HepG2 (cell line): Measurements from ENCODE around the gene GMPPB. TPM values are rescaled to one million over a fixed set of nuclear protein-coding genes. Genes with fewer than 3 reads are reported as not detected.

ENCODE experiments used
- ARID3A ChIP-seq: IDR thresholded peaks from 2 replicates; pipeline ENCODE4 v1.6.1; 2012; ENCODE audit warnings: low read depth, low read length, improper control_type of control experiment
- HDAC1 ChIP-seq: sonication (generic); formaldehyde crosslinking; IDR thresholded peaks from 2 replicates; pipeline ENCODE4 v1.5.1; 2020; ENCODE audit warnings: mild to moderate bottlenecking, missing genetic modification reagents
- HDAC6 ChIP-seq: fragments of 200-600 bp; sonication (generic); IDR thresholded peaks from 2 replicates; pipeline ENCODE4 v1.7.0; 2017; ENCODE audit warnings: mild to moderate bottlenecking, antibody characterized with exemption, low read length, low read depth
- HOXD1 ChIP-seq: sonication (generic); formaldehyde crosslinking; IDR thresholded peaks from 2 replicates; pipeline ENCODE4 v1.5.0; 2020; ENCODE audit warnings: missing genetic modification reagents
- IRF2 ChIP-seq: IDR thresholded peaks from 2 replicates; pipeline ENCODE4 v1.6.1; 2018; ENCODE audit warnings: missing genetic modification reagents, missing compliant biosample characterization
- MATR3 ChIP-seq: sonication (generic); formaldehyde crosslinking; IDR thresholded peaks from 2 replicates; pipeline ENCODE4 v1.4.0; 2020; ENCODE audit warnings: missing genetic modification reagents
- PBX2 ChIP-seq: IDR thresholded peaks from 2 replicates; pipeline ENCODE4 v1.6.1; 2016; ENCODE audit warnings: control low read depth
- PRDM15 ChIP-seq: sonication (generic); formaldehyde crosslinking; IDR thresholded peaks from 2 replicates; pipeline ENCODE4 v1.4.0; 2020; ENCODE audit warnings: missing genetic modification reagents
- SMARCC2 ChIP-seq: fragments of 450-650 bp; IDR thresholded peaks from 2 replicates; pipeline ENCODE4 v1.6.1; 2017; ENCODE audit warnings: antibody characterized with exemption, mild to moderate bottlenecking
- TMF1 ChIP-seq: sonication (generic); formaldehyde crosslinking; IDR thresholded peaks from 2 replicates; pipeline ENCODE4 v1.8.1; 2022; ENCODE audit warnings: low read depth, missing genetic modification reagents
- TRIM24 ChIP-seq: sonication (generic); formaldehyde crosslinking; IDR thresholded peaks from 2 replicates; pipeline ENCODE4 v1.8.0; 2022; ENCODE audit warnings: mild to moderate bottlenecking, missing genetic modification reagents
- YY1 ChIP-seq: IDR thresholded peaks from 2 replicates; pipeline ENCODE4 v1.6.1; 2011; ENCODE audit warnings: low read length, low read depth, moderate library complexity, mild to moderate bottlenecking; ENCODE audit not compliant: insufficient read depth, insufficient replicate concordance
- ZBTB3 ChIP-seq: sonication (generic); formaldehyde crosslinking; IDR thresholded peaks from 2 replicates; pipeline ENCODE4 v1.4.0; 2020; ENCODE audit warnings: low read depth, mild to moderate bottlenecking, moderate library complexity, missing genetic modification reagents, borderline replicate concordance
- ZFP1 ChIP-seq: IDR thresholded peaks from 2 replicates; pipeline ENCODE4 v1.6.1; 2016
- ZNF790 ChIP-seq: sonication (generic); formaldehyde crosslinking; IDR thresholded peaks from 2 replicates; pipeline ENCODE4 v1.8.0; 2022; ENCODE audit warnings: missing genetic modification reagents, mild to moderate bottlenecking, borderline replicate concordance
- polyA plus RNA-seq, 8 experiments: library from polyadenylated mRNA; depleted of rRNA in 3 of 8; stranded (reverse) in 7 of 8; unstranded in 1 of 8; fragments of >200 nt; fragmentation: Illumina TruSeq in 4 of 8; extraction: Trizol in 4 of 8; gene quantifications; 2 replicates each; pipeline versions ENCODE4 v1.2.1 to v1.2.3, GENCODE V29; 2011 to 2016; ENCODE audit warnings: low read depth in 4 of 8, missing spikeins in 1 of 8, mixed read lengths in 1 of 8; ENCODE audit not compliant: insufficient read depth in 1 of 8
- total RNA-seq, 5 experiments: library from RNA; depleted of rRNA; stranded (reverse); fragments of >200 nt; fragmentation: Illumina TruSeq; extraction: Trizol; gene quantifications; 2 replicates each; pipeline ENCODE4 v1.2.3, GENCODE V29; 2016; ENCODE audit warnings: low read depth in 1 of 5
- TF ChIP-seq, protein P1 (sequence below): sonication (generic); formaldehyde crosslinking; IDR thresholded peaks from 2 replicates; pipeline ENCODE4 v1.4.0; 2020; ENCODE audit warnings: mild to moderate bottlenecking, missing genetic modification reagents
- TF ChIP-seq, protein P2 (sequence below): IDR thresholded peaks from 2 replicates; pipeline ENCODE4 v1.6.1; 2016; ENCODE audit warnings: mild to moderate bottlenecking, missing biosample characterization, missing genetic modification reagents
- TF ChIP-seq, protein P3 (sequence below): sonication (generic); formaldehyde crosslinking; IDR thresholded peaks from 2 replicates; pipeline ENCODE4 v1.9.0; 2022; ENCODE audit warnings: low read depth, missing genetic modification reagents

Gene GMPPB
- total and polyA plus RNA-seq, 2 of the 13 experiments (the other 11 are each of a cell fraction or from before 2014, with no cell fraction given), result 6.5 to 23.1 TPM

GRCh38 chr3:49673121-49673714 is 50.5 kb downstream of the GMPPB start (continued):
- TF ChIP-seq TMF1 (CRISPR knock-in tag), result peak; percentile 41; the same call in 1 of the 2 replicates
- TF ChIP-seq, protein P1, sequence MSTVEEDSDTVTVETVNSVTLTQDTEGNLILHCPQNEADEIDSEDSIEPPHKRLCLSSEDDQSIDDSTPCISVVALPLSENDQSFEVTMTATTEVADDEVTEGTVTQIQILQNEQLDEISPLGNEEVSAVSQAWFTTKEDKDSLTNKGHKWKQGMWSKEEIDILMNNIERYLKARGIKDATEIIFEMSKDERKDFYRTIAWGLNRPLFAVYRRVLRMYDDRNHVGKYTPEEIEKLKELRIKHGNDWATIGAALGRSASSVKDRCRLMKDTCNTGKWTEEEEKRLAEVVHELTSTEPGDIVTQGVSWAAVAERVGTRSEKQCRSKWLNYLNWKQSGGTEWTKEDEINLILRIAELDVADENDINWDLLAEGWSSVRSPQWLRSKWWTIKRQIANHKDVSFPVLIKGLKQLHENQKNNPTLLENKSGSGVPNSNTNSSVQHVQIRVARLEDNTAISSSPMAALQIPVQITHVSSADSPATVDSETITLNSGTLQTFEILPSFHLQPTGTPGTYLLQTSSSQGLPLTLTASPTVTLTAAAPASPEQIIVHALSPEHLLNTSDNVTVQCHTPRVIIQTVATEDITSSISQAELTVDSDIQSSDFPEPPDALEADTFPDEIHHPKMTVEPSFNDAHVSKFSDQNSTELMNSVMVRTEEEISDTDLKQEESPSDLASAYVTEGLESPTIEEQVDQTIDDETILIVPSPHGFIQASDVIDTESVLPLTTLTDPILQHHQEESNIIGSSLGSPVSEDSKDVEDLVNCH, result no peak
- no peak for TF ChIP-seq PRDM15
- no peak for TF ChIP-seq TRIM24 (CRISPR knock-in tag)
- no peak for TF ChIP-seq HDAC1 (CRISPR knock-in tag)
- no peak for TF ChIP-seq HDAC6
- TF ChIP-seq SMARCC2, result no peak
- TF ChIP-seq, protein P2, sequence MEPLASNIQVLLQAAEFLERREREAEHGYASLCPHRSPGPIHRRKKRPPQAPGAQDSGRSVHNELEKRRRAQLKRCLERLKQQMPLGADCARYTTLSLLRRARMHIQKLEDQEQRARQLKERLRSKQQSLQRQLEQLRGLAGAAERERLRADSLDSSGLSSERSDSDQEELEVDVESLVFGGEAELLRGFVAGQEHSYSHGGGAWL, result peak; percentile 71; the same call in 1 of the 2 replicates
- no peak for TF ChIP-seq YY1
- TF ChIP-seq ZBTB3 (CRISPR knock-in tag), result no peak
- no peak; the same call in 1 of the 2 replicates for TF ChIP-seq HOXD1 (CRISPR knock-in tag)
- TF ChIP-seq ZNF790 (CRISPR knock-in tag), result no peak
- no peak for TF ChIP-seq ARID3A
- no peak for TF ChIP-seq MATR3 (CRISPR knock-in tag)
- no peak for TF ChIP-seq PBX2 (CRISPR knock-in tag)
- TF ChIP-seq IRF2 (CRISPR knock-in tag), result no peak
- TF ChIP-seq, protein P3, sequence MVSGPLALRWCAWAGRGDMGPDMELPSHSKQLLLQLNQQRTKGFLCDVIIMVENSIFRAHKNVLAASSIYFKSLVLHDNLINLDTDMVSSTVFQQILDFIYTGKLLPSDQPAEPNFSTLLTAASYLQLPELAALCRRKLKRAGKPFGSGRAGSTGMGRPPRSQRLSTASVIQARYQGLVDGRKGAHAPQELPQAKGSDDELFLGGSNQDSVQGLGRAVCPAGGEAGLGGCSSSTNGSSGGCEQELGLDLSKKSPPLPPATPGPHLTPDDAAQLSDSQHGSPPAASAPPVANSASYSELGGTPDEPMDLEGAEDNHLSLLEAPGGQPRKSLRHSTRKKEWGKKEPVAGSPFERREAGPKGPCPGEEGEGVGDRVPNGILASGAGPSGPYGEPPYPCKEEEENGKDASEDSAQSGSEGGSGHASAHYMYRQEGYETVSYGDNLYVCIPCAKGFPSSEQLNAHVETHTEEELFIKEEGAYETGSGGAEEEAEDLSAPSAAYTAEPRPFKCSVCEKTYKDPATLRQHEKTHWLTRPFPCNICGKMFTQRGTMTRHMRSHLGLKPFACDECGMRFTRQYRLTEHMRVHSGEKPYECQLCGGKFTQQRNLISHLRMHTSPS (CRISPR knock-in tag), result no peak
- no peak for TF ChIP-seq ZFP1 (CRISPR knock-in tag)
